Measurements from ENCODE around the gene KLF7.
A peak's percentile ranks its signal among the peaks of the same experiment; 100 is the strongest.

The KLF7 gene
- total RNA-seq = 36.0 to 121 (median 89.3) reads per million in 3 experiments

DNA sequence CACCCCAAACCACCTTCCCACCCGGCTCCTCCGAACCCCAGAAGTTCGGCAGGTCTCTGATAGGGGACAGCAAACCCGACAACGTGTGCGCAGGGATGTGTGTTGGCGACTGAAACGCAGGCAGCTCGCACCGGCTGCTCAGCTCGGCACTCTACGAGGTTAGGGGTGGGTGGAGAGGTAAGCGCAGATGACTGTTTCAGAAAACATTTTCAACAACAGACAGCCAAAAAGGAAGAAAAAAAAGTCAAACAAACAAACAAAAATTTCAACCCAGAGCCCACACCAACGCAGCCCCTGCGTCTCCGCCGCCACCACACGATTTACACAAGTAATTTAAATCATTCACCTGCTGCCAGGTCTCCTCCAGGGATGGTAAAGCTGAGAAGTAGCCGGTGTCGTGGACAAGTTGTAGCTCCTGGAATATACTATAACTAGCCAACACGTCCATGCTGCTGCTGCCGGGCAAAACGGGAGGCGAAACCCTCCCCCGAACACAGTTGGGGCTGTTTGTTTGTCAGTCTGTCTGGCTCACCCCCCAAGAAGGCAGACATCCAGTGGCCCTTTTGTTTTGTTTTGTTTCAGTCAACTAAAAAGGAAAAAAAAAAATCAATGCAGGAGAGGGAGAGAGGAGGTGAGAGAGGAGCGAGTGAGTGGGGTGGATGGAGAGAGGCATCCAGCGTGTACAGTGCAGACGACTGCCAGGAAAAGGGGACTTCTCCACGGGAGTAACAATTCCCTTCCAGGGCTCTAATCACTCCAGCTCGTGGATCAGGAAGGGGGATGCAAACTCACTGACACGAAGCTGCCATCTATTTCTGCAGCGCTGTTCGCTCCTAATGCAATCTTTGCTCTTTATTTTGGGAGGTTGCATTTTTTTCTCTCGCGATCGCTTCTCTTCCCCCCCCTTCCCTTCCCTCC, at the start of gene KLF7:
KLF7 (minus strand) TSS at position 828 of the 918 bp plus-strand sequence; CDS start at position 448, 380 bp downstream.
- peak; percentile 59 for DNase-seq

DNA sequence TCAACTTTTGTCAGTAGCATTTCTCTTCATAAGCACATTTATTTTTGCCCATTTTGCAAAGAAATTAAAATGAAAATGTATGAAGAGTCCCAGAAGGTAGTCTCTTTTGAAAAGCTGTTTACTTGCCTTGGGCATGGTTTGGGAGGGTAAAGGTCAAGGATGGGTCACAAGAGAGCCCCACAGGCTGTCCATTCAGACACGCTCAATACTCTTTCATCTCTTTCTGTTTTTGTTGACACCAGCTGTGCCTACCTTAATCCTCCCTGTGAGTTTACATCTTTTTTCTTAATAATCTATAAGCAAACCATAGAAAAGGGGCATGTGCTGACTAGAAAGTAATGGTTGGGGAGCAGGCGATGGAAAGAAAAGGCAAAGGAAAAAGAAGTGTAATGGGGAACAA, 49.6 kb upstream of the KLF7 start:
- no peak for DNase-seq

DNA sequence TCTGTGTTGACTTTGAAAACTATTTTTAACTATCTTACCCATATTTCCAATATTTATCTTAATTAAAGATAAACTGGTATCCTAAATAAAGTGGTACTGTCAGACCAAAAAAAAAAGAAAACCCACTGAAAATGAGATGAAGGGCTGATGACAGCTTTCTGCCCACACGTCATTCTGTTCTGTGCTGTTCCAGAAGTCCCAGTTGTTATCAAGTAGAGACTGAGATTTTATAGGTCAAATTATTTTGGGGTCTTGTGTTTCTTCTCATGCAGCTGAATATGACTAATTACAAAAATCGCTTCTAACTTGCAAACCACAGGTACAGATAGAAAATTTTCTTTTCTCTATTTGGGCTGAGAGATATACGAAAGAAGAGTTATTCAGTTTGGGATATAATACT, 48.7 kb upstream of the KLF7 start:
- DNase-seq = no peak

DNA sequence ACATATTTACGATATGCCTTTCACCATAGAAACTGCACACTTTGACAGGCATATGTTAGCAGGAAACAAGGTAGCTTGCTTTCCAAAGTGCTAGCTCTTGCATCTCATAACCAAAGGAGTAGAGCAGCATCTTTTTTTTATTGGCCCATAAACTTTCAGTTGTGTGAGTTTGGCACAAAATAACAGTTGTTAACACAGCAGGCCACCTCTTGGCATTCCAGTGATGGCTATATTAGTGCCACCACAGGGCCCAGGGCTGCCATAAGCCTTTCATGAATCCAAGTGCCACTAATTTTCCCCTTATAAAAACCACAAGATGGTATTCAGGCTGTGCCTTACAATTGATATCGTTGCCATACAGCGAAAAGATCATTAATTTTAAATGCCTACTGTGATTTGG, 40.3 kb upstream of the KLF7 start:
- no peak for DNase-seq

DNA sequence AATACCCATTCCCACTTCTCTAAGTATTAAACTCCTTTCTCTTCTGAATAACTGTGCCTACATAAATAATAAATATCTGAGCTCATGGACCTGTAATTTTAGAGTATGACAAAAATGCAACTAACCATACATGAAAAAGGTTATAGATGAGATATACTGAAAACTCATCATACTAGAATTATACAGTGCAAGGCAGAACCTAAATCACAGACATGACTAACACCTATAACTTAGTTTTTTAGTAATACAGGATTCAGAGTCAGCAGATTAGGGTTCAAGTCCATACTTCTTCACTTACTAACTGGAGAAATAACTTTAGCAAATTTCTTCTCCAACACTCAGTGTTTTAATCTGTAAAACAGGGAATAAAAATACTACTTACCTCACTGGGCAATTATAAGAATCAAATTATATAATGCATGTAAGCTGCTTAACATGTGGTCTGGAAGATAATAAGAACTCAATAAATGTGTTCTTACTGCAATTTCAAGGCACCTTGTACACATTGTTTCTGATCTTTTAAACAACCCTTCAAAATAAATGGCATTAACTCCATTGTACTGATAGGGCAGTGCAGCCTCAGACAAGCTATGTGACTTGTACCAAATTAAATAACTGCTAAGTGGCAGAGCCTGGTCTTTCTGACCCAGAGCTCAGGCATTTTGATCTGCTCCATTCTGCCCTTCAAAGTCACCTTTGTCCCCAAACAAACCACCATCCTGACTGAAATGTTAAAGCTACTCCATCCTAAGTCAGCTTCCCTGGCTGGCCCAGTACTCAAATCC, 39.6 kb upstream of the KLF7 start:
- DNase-seq = no peak

DNA sequence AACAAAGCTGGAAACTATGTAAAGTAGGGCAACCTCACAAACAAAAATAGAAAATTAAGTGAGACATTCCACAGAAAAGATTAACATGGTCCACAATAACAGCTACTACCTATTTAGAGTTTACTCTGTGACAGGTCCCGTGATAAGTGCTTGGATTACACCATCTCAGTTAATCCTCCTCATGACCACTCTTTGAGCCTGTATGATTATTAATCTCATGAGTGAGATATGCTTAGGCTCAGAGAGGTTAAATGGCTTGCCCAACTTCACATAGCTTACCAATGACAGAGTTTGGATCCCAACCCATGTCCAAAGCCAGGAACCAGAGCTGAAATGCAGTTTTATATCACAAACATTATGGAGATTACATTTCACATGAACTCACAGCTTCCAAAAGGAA, 37.3 kb upstream of the KLF7 start:
- no peak for DNase-seq

DNA sequence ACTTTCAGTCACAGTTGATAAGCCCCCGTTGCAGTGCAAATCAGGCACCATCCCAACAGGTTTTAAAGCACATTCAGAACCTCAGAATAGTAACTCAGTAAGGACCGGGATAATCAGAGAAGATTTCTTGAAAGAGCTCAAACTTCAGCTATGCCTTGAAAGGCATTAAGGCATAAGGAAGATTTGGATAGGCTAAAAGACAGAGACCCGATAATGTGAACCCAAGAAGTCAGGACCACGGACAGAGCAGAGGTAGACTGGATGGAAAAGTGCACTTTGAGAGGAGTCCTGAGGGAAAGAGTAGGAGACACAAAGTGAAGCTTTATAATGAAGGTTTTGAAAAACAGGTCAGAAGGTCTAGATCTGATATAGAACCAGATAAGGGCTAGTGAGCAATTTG, 36.9 kb upstream of the KLF7 start:
- DNase-seq = no peak

DNA sequence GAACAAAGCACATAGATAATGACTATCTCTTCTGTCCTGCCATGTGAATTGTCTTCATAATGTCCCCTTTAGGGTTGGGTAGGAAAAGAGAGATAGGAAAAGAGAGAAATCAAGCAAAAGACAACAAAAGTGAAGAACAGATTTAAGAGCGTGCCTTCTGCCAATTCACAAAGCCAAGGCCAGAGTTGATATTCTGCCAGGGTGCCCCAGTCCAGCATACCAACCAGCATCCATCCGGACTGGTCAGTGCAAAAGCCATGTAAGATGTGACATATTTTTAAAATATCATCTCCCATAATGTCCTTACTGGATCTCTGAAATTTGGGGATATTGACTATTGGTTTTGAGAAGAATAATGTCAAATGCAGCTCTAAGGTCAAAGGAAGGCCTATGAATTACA, 35.7 kb upstream of the KLF7 start:
- DNase-seq = no peak

DNA sequence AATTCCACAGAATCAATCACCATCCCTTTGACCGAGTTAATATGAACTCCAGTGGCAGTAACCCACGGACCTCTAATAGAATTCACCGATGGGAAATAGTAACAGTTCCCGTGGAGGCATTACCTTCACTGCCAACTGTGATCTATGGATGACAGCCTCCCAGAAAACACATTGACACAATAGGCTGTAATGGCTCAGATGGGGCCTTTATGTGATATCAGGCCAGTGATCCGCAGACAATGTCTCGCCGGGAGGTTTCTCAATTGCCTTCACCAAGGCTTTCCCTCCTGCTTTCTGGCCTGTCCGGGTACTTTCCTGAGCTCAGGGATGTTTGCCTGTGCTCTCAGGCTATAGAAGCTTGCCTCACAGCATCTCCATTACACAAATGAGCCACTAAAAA, 34.4 kb upstream of the KLF7 start:
- DNase-seq = no peak

DNA sequence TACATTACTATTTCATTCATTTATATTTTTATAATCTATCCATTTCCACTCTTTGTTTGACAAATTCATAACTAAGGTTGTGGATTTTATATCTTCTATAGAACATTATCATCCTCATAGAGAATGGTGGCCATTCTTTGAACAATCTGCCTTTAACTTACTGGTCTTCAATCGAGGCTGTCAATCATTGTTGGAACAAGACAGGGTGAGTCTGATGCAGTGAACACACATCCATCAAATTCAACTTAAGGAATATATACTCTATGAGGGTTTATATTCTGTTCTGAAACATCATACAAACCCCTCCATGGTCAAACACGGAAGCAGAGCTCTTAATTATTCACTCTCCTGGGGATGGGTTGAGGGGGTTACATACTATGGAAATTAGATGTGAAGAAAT, 28.3 kb upstream of the KLF7 start:
- no peak for DNase-seq

DNA sequence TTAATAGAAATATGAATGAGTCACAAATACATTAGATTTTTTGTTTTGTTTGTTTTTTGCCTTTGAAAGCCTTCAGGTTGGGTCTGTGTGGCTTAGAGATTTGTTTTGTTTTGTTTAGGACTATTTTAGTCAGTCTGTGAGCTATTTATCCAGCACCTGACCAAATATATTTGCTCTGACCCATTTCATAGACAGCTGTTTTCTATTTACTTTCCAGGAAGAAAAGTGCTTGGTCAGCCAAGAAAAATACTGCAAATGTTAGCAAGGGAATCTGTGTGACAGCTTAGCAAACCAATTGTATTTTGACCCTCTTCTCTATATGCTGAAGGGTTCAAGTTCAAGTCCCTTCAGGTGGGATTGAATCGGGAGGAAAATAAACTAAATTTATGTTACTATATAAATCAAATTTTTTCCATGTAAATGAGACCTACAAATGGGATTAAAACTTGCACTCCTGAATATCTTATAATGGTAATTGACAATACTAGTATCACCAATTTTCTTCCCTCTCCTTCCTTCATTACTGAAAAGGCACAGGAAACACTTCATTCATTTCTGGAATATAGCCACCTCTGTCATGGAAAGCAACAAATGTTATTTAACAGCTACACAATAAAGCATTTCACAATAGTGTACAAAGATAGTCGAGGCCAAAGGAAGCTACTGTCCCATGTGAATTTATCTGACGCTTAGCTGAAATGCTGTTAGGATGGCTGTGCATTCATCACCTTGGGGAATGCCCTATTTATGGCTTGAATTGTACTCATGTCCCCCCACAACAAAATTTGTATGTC, 23.1 kb upstream of the KLF7 start:
- DNase-seq = no peak

DNA sequence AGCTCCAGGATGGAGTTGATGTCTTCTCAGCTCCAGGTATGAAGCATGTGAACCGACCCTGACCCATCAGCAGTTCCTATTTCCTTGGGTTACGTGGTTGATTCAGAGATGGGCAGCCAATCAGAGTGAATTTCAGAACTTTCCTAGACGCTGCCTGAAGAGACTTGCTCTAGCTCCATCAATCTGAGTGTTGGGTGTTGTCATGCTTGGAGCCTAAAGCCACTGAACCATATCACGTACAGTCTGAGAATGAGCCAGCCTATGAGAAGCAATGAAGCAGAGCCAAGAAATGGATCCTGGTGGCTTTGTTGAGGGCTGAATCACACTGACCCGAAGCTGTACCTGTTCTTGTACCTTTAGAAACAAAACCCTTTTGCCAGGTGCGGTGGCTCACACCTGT, 19.6 kb upstream of the KLF7 start:
- no peak for DNase-seq

DNA sequence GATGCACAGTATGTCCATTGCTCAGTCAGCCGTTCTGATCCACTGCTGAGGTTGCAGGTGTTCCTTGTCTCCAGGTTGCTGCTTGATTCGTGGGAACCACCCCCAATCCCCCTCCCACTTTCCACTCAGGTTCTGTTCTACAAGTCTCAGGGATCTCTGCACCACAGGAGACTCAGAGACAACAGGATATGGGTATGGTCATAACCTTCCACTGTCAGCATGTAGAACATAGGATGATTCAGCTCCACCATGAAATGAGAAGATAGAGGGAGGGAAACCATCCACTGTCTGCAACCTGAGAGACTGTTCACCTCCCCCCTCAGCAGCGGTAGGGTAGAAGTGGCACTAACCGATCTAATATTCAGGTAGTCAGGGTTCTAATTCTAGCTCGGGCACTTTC, 19.0 kb upstream of the KLF7 start:
- DNase-seq = no peak

DNA sequence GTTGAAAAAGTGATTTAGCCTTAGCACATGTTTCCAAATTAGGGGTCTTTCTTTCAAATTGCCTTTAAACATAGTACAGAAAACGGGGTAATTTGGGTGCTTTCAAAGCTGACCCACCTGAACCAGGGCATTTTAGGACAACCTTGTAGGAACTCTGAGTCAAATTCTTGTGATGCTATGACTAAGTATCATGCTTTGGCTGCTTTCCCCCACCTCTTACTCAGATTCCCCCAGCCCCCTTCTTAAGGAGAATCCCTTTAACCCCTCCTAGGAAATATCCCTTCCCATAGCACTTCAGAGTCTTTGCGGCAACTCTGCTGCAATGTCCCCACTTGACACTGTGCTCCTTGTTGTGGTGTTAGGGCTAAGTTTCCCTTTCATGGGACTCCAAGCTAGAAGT, 18.6 kb upstream of the KLF7 start:
- DNase-seq = no peak

DNA sequence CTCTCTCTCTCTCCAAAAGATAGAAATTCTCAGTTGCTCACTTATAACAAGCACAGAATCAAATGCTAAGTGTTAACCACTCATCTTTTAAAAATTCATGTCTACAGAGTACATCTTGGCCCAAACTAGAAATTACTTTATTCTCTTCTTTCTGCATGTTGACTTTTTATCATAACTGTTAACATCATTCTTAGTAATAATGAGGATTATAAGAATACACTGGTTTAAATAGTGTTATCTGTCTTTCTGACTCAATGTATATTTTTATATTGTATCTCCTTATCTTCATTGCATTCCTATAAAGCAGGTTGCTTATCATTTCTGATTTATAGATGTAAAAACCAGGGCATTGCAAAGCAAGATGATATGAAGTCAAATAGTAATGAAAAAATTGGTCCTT, 17.8 kb upstream of the KLF7 start:
- DNase-seq = no peak

DNA sequence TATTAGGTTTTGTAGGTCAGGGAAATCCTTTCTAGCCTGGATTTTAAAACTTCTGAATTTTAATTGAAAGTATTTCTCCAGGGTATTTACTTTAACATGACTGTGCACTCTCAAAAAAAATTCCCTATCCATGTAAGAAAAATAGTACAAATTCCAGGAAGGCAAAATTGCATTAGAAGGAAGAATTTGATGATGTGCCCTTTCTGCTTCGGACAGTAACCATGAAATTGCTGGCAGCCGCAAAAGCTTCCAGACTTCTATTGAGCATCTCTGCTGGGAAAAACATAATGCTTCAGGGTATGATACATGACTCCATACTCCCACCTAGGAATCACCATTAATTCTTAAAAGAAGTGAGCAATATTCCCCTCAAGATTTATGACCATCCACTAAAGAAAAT, 17.2 kb upstream of the KLF7 start:
- no peak for DNase-seq

DNA sequence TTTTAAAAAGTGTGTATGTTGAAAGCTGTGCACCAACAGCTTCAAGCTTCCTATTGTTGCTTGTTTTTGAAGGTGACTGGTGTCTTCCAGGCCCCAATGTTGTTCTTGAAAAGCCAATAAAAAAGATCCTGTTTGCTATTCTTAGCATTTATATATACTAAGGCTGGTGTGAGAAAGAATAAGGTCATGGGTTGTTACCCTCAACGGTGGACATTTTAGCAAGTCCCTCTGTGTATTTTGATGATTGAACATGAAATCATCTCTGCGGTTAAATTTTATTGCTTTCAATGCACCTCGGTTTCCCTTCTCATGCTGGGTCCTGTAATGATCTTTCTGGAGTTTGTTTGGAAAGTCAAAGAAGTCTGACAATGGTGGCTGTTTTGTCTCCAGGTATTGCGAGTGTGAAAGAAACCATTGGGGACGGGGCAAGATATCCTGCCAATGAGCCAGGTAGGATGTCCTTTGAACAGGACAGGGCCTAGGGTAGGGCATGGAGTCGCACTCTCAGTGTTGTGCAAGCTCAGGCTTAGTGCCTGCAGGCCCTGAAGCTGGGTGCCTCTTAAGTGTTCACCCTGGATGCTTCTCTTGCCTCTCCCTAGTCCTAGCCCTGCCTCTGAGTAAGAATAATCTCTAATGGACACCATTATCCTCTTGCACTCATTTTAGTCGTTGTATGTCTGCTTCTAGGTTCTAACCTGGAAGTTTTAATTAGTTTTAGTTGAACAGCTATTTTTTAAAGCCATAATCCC, 16.0 kb upstream of the KLF7 start:
- no peak for DNase-seq

DNA sequence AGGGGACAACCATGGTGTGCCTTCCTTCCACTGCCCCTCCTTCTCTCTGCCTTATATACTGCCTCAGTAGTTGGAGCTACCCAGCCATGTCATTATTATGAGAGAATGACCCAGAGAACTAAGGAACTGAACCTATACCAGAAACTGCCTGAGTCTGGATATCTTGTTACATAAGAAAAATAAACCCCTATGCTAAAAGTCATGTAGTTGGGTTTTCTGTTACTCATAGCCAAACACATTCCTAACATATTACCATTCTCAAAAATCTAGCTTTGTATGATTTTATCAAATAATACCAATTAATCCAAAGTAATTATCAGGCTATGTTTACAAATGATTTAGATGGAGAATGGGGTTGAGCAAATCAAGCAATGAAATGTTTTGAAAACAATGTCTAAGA, 15.0 kb upstream of the KLF7 start:
- no peak for DNase-seq

DNA sequence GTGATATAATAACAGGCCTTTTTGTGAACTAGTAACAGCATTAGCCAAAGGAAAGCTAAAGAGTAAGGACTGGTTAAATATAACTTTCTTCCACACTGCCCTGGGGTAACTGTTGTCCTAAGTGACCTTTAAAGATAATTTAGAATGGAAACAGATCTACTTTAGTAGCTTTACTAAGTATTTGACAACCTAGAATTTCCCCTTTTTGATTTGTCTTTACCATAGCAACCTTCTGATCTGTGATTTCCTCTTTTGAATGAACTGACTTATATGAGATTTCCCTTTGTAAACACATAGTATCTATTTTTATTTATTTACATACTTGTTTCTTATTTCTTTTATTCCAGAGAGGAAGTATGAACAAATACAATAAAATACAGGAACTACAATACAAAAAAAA, 10.5 kb upstream of the KLF7 start:
- no peak for DNase-seq

DNA sequence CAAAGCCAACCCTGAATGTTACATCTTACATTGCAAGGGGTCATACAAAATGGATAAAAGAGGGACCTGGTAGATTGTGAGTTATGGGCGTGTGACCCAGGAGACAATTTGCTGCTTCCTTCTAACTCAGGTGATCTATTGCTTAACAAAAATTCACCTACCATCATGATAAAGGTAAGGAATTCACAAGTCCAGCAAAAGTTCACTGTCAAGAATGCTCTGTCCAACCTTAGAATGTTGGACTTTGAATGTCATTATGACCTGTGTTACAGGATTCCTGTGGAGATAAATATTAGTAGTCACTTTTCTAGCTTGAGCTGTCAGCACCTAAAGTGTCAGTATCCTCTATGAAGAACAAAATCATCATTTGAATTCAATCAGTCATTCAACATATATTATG, 7.9 kb upstream of the KLF7 start:
- DNase-seq = no peak

DNA sequence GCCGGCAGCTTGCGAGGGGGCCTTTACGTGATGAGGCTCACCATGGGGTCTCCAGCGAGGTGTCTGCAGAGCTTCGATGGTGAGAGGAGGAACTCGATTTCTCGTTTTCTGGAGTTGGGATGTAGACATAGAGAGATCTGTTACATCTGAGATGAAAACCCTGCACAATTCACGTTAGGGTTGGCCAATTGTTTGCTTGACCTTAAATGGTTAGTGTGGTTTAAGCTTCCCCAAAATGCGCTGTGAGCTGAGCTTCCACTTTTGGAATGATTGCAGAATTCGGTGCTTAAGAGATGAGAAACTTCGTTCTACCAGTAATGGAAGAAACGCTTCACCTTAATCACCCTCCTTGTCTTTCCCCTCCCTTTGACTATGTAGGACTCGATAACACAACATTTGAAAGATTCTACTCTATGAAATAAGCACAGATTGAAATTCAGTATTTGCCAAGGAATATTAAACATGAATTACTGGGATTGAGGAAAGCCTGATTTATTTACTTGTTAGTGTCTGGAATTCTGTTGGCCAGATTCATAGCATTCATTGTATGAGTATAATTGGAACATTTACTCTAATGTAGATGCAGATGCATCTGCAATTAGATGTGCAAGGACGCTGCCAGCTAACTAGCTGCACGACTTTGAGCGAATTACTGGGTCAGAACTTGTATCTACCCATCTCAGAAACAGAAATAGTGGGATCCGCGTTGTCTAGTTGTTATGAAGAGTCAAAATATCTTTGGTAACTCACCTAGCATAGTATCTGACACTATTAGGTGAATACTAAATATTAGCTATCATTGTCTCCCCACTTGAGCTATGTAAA, 1.6 kb upstream of the KLF7 start:
- DNase-seq = no peak
